Liver (tissue), 9 donors: ENCODE measurements around the gene OPN1SW. TPM values are rescaled to one million over a fixed set of nuclear protein-coding genes. Genes with fewer than 3 reads are reported as not detected.

Source experiments
- DNase-seq: peaks from one replicate; pipeline ENCODE4 v3.0.0-alpha.2; 2017; ENCODE audit warnings: low spot score
- H3K27ac ChIP-seq, 2 donors: one replicate each; pipeline ENCODE4 v1.7.0; 2013; ENCODE audit warnings: inconsistent platforms in 2 of 2, low read length in 2 of 2, control low read depth in 1 of 2, low read depth in 1 of 2, mild to moderate bottlenecking in 1 of 2
- H3K27me3 ChIP-seq, 4 donors: one replicate each; pipeline versions ENCODE4 v1.6.1 to v1.7.0; 2013; ENCODE audit warnings: low read length in 3 of 4, inconsistent platforms in 1 of 4, mild to moderate bottlenecking in 1 of 4, moderate library complexity in 1 of 4; ENCODE audit not compliant: control insufficient read depth in 4 of 4, insufficient read depth in 4 of 4
- H3K36me3 ChIP-seq, 4 donors: one replicate each; pipeline versions ENCODE4 v1.6.1 to v1.7.0; 2013; ENCODE audit warnings: low read length in 3 of 4, mild to moderate bottlenecking in 3 of 4, low read depth in 1 of 4, moderate library complexity in 1 of 4; ENCODE audit not compliant: control insufficient read depth in 4 of 4, insufficient read depth in 3 of 4
- H3K4me1 ChIP-seq, 4 donors: one replicate each; pipeline versions ENCODE4 v1.6.1 to v1.7.0; 2013; ENCODE audit warnings: low read length in 3 of 4, mild to moderate bottlenecking in 3 of 4, moderate library complexity in 1 of 4; ENCODE audit not compliant: control insufficient read depth in 4 of 4, insufficient read depth in 4 of 4
- H3K4me3 ChIP-seq, 3 donors: one replicate each; pipeline versions ENCODE4 v1.6.1 to v1.7.0; 2013; ENCODE audit warnings: low read length in 3 of 3, control low read depth in 1 of 3, low read depth in 1 of 3, mild to moderate bottlenecking in 1 of 3
- H3K9ac ChIP-seq, 2 donors: one replicate each; pipeline ENCODE4 v1.7.0; 2013; ENCODE audit warnings: low read length in 2 of 2, mild to moderate bottlenecking in 2 of 2, moderate library complexity in 2 of 2, control low read depth in 1 of 2, low read depth in 1 of 2
- H3K9me3 ChIP-seq, 4 donors: one replicate each; pipeline versions ENCODE4 v1.6.1 to v1.7.0; 2013; ENCODE audit warnings: low read length in 3 of 4; ENCODE audit not compliant: control insufficient read depth in 4 of 4
- EGR1 ChIP-seq, 2 donors: IDR thresholded peaks; 2 replicates each; pipeline ENCODE4 v1.6.1; 2016 to 2018; ENCODE audit warnings: antibody characterized with exemption in 2 of 2, low read depth in 2 of 2
- FOXA1 ChIP-seq: IDR thresholded peaks from 2 replicates; pipeline ENCODE4 v1.6.1; 2016; ENCODE audit warnings: antibody characterized with exemption
- FOXA2 ChIP-seq: IDR thresholded peaks from 2 replicates; pipeline ENCODE4 v1.6.1; 2016; ENCODE audit warnings: antibody characterized with exemption
- GABPA ChIP-seq, 2 donors: IDR thresholded peaks in 1 of 2; conservative IDR thresholded peaks in 1 of 2; 2 replicates each; pipeline ENCODE4 v1.6.1; 2016; ENCODE audit warnings: antibody characterized with exemption in 2 of 2, mild to moderate bottlenecking in 1 of 2, moderate library complexity in 1 of 2
- HNF4A ChIP-seq, 2 donors: conservative IDR thresholded peaks; 2 replicates each; pipeline ENCODE4 v1.6.1; 2016; ENCODE audit warnings: antibody characterized with exemption in 2 of 2, mild to moderate bottlenecking in 2 of 2
- HNF4G ChIP-seq: IDR thresholded peaks from 2 replicates; pipeline ENCODE4 v1.6.1; 2016; ENCODE audit warnings: antibody characterized with exemption
- JUND ChIP-seq, 2 donors: IDR thresholded peaks; 2 replicates each; pipeline ENCODE4 v1.6.1; 2016; ENCODE audit warnings: antibody characterized with exemption in 2 of 2
- NR2F2 ChIP-seq: IDR thresholded peaks from 2 replicates; pipeline ENCODE4 v1.6.1; 2016; ENCODE audit warnings: antibody characterized with exemption
- RAD21 ChIP-seq, 2 donors: IDR thresholded peaks; 2 replicates each; pipeline ENCODE4 v1.6.1; 2016; ENCODE audit warnings: antibody characterized with exemption in 2 of 2, mild to moderate bottlenecking in 2 of 2
- REST ChIP-seq: IDR thresholded peaks from 2 replicates; pipeline ENCODE4 v1.6.1; 2016; ENCODE audit warnings: antibody characterized with exemption, mild to moderate bottlenecking
- RXRA ChIP-seq, 2 donors: IDR thresholded peaks; 2 replicates each; pipeline ENCODE4 v1.6.1; 2017 to 2018; ENCODE audit warnings: antibody characterized with exemption in 2 of 2, mild to moderate bottlenecking in 1 of 2
- SP1 ChIP-seq: IDR thresholded peaks from 2 replicates; pipeline ENCODE4 v1.6.1; 2018; ENCODE audit warnings: antibody characterized with exemption, mild to moderate bottlenecking
- TAF1 ChIP-seq: conservative IDR thresholded peaks from 2 replicates; pipeline ENCODE4 v1.6.1; 2016; ENCODE audit warnings: antibody characterized with exemption, mild to moderate bottlenecking
- YY1 ChIP-seq: IDR thresholded peaks from 2 replicates; pipeline ENCODE4 v1.6.1; 2016; ENCODE audit warnings: antibody characterized with exemption, mild to moderate bottlenecking
- ZBTB33 ChIP-seq: IDR thresholded peaks from 2 replicates; pipeline ENCODE4 v1.6.1; 2016; ENCODE audit warnings: antibody characterized with exemption
- WGBS: extraction: QIAGEN DNeasy Blood & Tissue Kit; methylation state at CpG from one replicate; pipeline ENCODE4 v1.1.7; 2013; 5-methylcytosine and 5-hydroxymethylcytosine counted together
- polyA plus RNA-seq, 2 donors: library from polyadenylated mRNA; stranded (reverse) in 1 of 2; unstranded in 1 of 2; fragments of 200-250 nt in 1 of 2; fragments of >200 nt in 1 of 2; fragmentation: Nextera tagmentation in 1 of 2; extraction: Ambion mirVana in 1 of 2; gene quantifications; one replicate each; pipeline versions ENCODE4 v1.2.1 to v1.2.3, GENCODE V29; 2013 to 2015
- total RNA-seq, 2 donors: library from RNA; depleted of rRNA; stranded (reverse); fragments of >200 nt; gene quantifications; one replicate each; pipeline ENCODE4 v1.2.3, GENCODE V29; 2014
- TF ChIP-seq, protein P1 (sequence below): IDR thresholded peaks from 2 replicates; pipeline ENCODE4 v1.6.1; 2016; ENCODE audit warnings: antibody characterized with exemption
- TF ChIP-seq, protein P2 (sequence below): fragments of 150-350 bp; IDR thresholded peaks from 2 replicates; pipeline ENCODE4 v1.5.1; 2017; ENCODE audit warnings: improper control_type of control experiment, low read depth, low read length; ENCODE audit not compliant: missing input control
- TF ChIP-seq, protein P3 (sequence below): IDR thresholded peaks from 2 replicates; pipeline ENCODE4 v1.6.1; 2016; ENCODE audit warnings: antibody characterized with exemption
- donor health status: healthy.
- donor health status: healthy.
- donor health status: healthy.
- donor health status: healthy.
- donor health status: healthy.

OPN1SW gene
- total and polyA plus RNA-seq, 4 donors: 0.29 TPM; not detected in 3

DNA sequence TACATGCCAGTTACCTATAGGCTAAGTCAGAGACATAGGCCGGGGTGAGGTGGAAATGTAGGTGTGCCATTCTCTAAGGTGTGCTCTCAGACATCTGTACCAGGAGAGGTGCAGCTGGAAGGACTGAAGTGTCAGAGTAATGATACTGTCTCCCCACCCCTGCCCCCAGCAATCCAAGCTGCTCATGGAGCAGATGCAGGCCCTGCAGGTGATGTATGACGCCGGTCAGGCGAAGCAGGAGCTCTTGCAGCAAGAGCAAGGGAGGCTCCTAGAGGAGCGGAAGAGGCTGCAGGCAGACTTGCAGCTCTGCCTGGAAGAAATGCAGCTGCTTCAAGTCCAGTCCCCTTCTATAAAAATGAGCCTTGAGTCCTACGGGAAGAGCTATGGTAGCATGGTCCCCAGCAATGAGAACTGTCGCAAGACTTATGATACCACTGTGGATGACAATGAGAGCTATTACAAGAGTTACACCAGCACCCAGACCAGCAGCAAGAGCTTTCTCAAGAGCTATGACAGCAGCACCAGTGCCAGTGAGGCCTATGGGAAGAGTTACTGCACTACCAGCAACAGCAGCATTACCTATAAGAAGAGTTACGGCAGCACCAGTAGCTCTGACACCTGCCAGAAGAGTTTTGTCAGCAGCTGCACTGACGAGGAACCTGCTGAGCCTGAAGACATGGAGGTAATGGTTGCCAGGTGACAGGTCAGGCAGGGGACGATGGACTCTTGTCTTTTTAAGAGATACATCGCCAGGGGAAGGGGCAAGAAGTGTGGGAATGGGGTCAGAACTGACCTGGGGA, 36.2 kb upstream of the OPN1SW start:
- H3K27ac ChIP-seq: no peak overlapping the region
- WGBS: 94% methylated on average over 11 of the region's 11 CpGs
- no peak overlapping the region for H3K9ac ChIP-seq
- H3K9me3 ChIP-seq: no peaks in the 10 kb centered on the region
- DNase-seq: no peak
- H3K36me3 ChIP-seq: no peaks in the 10 kb centered on the region
- TF ChIP-seq ZBTB33 (no peak), TAF1 (no peak), JUND (IDR thresholded peaks at IDR 0.05) (no peak), SP1 (no peak), FOXA1 (no peak), HNF4A (conservative IDR thresholded peaks at IDR 0.05) (no peak), FOXA2 (no peak), REST (no peak), NR2F2 (no peak), GABPA (IDR thresholded peaks at IDR 0.05 in 1 of 2, conservative IDR thresholded peaks at IDR 0.05 in 1 of 2) (no peak), RAD21 (IDR thresholded peaks at IDR 0.05) (no peak), HNF4G (no peak), EGR1 (IDR thresholded peaks at IDR 0.05; ENCODE audit: low read depth in 2 of 2) (no peak), RXRA (IDR thresholded peaks at IDR 0.05) (no peak), YY1 (no peak)
- TF ChIP-seq, protein P1, sequence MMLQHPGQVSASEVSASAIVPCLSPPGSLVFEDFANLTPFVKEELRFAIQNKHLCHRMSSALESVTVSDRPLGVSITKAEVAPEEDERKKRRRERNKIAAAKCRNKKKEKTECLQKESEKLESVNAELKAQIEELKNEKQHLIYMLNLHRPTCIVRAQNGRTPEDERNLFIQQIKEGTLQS: no peak
- TF ChIP-seq, protein P2, sequence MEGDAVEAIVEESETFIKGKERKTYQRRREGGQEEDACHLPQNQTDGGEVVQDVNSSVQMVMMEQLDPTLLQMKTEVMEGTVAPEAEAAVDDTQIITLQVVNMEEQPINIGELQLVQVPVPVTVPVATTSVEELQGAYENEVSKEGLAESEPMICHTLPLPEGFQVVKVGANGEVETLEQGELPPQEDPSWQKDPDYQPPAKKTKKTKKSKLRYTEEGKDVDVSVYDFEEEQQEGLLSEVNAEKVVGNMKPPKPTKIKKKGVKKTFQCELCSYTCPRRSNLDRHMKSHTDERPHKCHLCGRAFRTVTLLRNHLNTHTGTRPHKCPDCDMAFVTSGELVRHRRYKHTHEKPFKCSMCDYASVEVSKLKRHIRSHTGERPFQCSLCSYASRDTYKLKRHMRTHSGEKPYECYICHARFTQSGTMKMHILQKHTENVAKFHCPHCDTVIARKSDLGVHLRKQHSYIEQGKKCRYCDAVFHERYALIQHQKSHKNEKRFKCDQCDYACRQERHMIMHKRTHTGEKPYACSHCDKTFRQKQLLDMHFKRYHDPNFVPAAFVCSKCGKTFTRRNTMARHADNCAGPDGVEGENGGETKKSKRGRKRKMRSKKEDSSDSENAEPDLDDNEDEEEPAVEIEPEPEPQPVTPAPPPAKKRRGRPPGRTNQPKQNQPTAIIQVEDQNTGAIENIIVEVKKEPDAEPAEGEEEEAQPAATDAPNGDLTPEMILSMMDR: no peak
- TF ChIP-seq, protein P3, sequence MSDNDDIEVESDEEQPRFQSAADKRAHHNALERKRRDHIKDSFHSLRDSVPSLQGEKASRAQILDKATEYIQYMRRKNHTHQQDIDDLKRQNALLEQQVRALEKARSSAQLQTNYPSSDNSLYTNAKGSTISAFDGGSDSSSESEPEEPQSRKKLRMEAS: no peak
- H3K4me3 ChIP-seq: no peak overlapping the region
- no peaks in the 10 kb centered on the region for H3K27me3 ChIP-seq
- H3K4me1 ChIP-seq: no peaks in the 10 kb centered on the region
